ENCODE measurements around the gene LIPC. TPM values are rescaled to one million over a fixed set of nuclear protein-coding genes. Genes with fewer than 3 reads are reported as not detected.

Gene LIPC
- total RNA-seq, 1 experiment from 2014 or later, result not detected

DNA sequence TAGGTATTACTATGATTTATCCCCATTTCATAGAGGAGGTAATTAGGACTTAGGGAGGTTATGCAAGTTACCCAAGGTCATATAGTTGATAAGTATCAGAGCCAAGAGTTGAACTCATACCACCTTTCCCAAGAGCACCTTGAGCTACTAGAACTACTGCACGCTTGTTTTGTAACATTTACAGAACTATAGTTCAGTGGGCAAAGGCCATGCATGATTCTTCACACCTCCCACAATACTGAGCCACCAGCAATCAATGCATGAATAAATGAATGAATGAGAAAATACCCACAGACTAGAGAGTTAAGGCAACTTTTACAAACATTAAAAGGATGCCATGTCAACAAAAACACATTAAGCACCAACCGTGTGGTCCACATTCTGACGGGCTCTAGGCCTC is 46.8 kb downstream of the LIPC start:
- Histone ChIP-seq H3K9me3 (ENCODE audit: control insufficient read depth in 1 of 2, insufficient read depth in 1 of 2, low read depth in 1 of 2, low read length in 2 of 2) (no peaks in the 10 kb centered on the region), H3K4me2 (ENCODE audit: low read length) (no peak overlapping the region), H3K27me3 (ENCODE audit: insufficient read depth, low read length) (no peaks in the 10 kb centered on the region), H4K20me1 (ENCODE audit: insufficient read depth) (no peaks in the 10 kb centered on the region), H3K27ac (ENCODE audit: low read depth, low read length) (no peak overlapping the region), H3K36me3 (ENCODE audit: control insufficient read depth in 1 of 2, insufficient read depth in 2 of 2, low read length in 2 of 2) (no peaks in the 10 kb centered on the region), H3K9ac (ENCODE audit: low read length) (no peak overlapping the region), H3K4me3 (replicated peaks in 1 of 2; ENCODE audit: low read depth in 1 of 2, low read length in 2 of 2) (no peak overlapping the region), H2AFZ (ENCODE audit: low read depth, low read length, poor library complexity, severe bottlenecking) (no peak overlapping the region), H3K9me2 (ENCODE audit: insufficient read depth) (no peaks in the 10 kb centered on the region), H3K79me2 (ENCODE audit: insufficient read depth, low read length) (no peaks in the 10 kb centered on the region), H3K4me1 (ENCODE audit: control insufficient read depth in 1 of 2, insufficient read depth in 2 of 2, low read length in 2 of 2) (peaks cover 0 to 4% of the 10 kb centered on the region in 2 experiments; a peak in 2 of 4 replicates)
- ChIA-PET CTCF (no interaction called here), RAD21 (ENCODE audit: low non-redundant PET in 1 of 2, low total read pairs in 2 of 2, uncharacterized antibody in 2 of 2, unreplicated experiment in 2 of 2) (no interaction called here), POLR2A (interaction anchor here (2.0 to 2.9 kb wide), 2 partner anchors 9 to 11 kb away, joined by 7 read pairs; no protein-coding TSS in a partner anchor)
- ATAC-seq, result no peak
- TF ChIP-seq SIN3A (IDR thresholded peaks at IDR 0.05; ENCODE audit: low read depth), result no peak
- no peak for TF ChIP-seq ELF1 (IDR thresholded peaks at IDR 0.05; ENCODE audit: borderline replicate concordance, low read depth)
- TF ChIP-seq, protein P1, sequence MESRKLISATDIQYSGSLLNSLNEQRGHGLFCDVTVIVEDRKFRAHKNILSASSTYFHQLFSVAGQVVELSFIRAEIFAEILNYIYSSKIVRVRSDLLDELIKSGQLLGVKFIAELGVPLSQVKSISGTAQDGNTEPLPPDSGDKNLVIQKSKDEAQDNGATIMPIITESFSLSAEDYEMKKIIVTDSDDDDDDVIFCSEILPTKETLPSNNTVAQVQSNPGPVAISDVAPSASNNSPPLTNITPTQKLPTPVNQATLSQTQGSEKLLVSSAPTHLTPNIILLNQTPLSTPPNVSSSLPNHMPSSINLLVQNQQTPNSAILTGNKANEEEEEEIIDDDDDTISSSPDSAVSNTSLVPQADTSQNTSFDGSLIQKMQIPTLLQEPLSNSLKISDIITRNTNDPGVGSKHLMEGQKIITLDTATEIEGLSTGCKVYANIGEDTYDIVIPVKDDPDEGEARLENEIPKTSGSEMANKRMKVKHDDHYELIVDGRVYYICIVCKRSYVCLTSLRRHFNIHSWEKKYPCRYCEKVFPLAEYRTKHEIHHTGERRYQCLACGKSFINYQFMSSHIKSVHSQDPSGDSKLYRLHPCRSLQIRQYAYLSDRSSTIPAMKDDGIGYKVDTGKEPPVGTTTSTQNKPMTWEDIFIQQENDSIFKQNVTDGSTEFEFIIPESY (IDR thresholded peaks at IDR 0.05; ENCODE audit: extremely low read depth, insufficient replicate concordance, low read length), result no peak
- no peak for TF ChIP-seq SRF (IDR thresholded peaks at IDR 0.05; ENCODE audit: low read depth)
- TF ChIP-seq RAD21 (IDR thresholded peaks at IDR 0.05; ENCODE audit: low read depth), result no peak
- TF ChIP-seq SP1 (IDR thresholded peaks at IDR 0.05; ENCODE audit: low read depth), result no peak
- no peak for TF ChIP-seq EGR1 (IDR thresholded peaks at IDR 0.05; ENCODE audit: low read depth)
- TF ChIP-seq CBX3 (IDR thresholded peaks at IDR 0.05; ENCODE audit: low read depth), result no peak
- TF ChIP-seq EZH2phosphoT487 (IDR thresholded peaks at IDR 0.05; ENCODE audit: borderline replicate concordance), result no peak
- TF ChIP-seq, protein P2, sequence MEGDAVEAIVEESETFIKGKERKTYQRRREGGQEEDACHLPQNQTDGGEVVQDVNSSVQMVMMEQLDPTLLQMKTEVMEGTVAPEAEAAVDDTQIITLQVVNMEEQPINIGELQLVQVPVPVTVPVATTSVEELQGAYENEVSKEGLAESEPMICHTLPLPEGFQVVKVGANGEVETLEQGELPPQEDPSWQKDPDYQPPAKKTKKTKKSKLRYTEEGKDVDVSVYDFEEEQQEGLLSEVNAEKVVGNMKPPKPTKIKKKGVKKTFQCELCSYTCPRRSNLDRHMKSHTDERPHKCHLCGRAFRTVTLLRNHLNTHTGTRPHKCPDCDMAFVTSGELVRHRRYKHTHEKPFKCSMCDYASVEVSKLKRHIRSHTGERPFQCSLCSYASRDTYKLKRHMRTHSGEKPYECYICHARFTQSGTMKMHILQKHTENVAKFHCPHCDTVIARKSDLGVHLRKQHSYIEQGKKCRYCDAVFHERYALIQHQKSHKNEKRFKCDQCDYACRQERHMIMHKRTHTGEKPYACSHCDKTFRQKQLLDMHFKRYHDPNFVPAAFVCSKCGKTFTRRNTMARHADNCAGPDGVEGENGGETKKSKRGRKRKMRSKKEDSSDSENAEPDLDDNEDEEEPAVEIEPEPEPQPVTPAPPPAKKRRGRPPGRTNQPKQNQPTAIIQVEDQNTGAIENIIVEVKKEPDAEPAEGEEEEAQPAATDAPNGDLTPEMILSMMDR (IDR thresholded peaks at IDR 0.05 in 2 of 3, conservative IDR thresholded peaks at IDR 0.05 in 1 of 3; ENCODE audit: borderline replicate concordance in 1 of 3, insufficient read depth in 1 of 3, low read depth in 2 of 3, low read length in 2 of 3), result no peak
- no peak for TF ChIP-seq ZNF274 (IDR thresholded peaks at IDR 0.05; ENCODE audit: low read depth, low read length)
- TF ChIP-seq POLR2A (IDR thresholded peaks at IDR 0.05; ENCODE audit: borderline replicate concordance, extremely low read depth, insufficient read depth, insufficient read length), result no peak
- TF ChIP-seq JUND (IDR thresholded peaks at IDR 0.05), result no peak
- no peak for TF ChIP-seq YY1 (IDR thresholded peaks at IDR 0.05; ENCODE audit: extremely low read depth, insufficient replicate concordance, low read depth, low read length)
- TF ChIP-seq POLR2AphosphoS5 (IDR thresholded peaks at IDR 0.05; ENCODE audit: low read depth, low read length), result no peak
- no peak for DNase-seq (ENCODE audit: low read depth, low spot score)
- intact Hi-C loops (cut with micrococcal nuclease), result no loop called here
- no TSS peak for BruUV-seq (replicated peaks)
